IMR-90 (cell line): ENCODE data around the gene SPON1. TPM values are rescaled to one million over a fixed set of nuclear protein-coding genes. Genes with fewer than 3 reads are reported as not detected.

Experiments used
- ATAC-seq: fragments of 200-7000 bp; cut with Tn5 transposase; 2 replicates; pipeline ENCODE4 v1.9.1; 2020; ENCODE audit warnings: low read depth, mild to moderate bottlenecking, moderate library complexity
- BruUV-seq: library from RNA; stranded (reverse); fragments of 400-500 nt; replicated peaks from 2 replicates; lab custom pipeline; 2021; lab: Mats Ljungman, UMichigan
- CTCF ChIA-PET: fragments of 300-600 bp; formaldehyde crosslinking; extraction: SDS; loops from one replicate; lab custom pipeline; 2021; ENCODE audit warnings: antibody characterized with exemption; lab: Yijun Ruan, JAX
- POLR2A ChIA-PET: fragments of 300-600 bp; sonication (Branson Sonifier 250); formaldehyde crosslinking; loops from one replicate; lab custom pipeline; 2022; ENCODE audit warnings: antibody characterized with exemption; ENCODE audit not compliant: unreplicated experiment; lab: Charles Lee
- DNase-seq: peaks from one replicate; pipeline ENCODE4 v3.0.0; 2013
- H2AFZ ChIP-seq: replicated peaks from 2 replicates; pipeline ENCODE3; 2013; ENCODE audit warnings: low read length, mild to moderate bottlenecking; ENCODE audit not compliant: poor library complexity
- H2AK5ac ChIP-seq: 2 replicates; pipeline ENCODE4 v1.6.1; 2013; ENCODE audit warnings: low read depth, low read length, inconsistent platforms
- H2AK9ac ChIP-seq: replicated peaks from 2 replicates; pipeline ENCODE3; 2013; ENCODE audit warnings: mild to moderate bottlenecking, low read depth, low read length, moderate library complexity; ENCODE audit not compliant: poor library complexity
- H2BK120ac ChIP-seq: 2 replicates; pipeline ENCODE4 v1.6.1; 2013; ENCODE audit warnings: low read depth, low read length, inconsistent platforms
- H2BK15ac ChIP-seq: 3 replicates; pipeline ENCODE4 v1.6.1; 2013; ENCODE audit warnings: low read depth, low read length, inconsistent platforms
- H2BK20ac ChIP-seq: 2 replicates; pipeline ENCODE4 v1.6.1; 2013; ENCODE audit warnings: low read depth, mild to moderate bottlenecking, inconsistent platforms, low read length, moderate library complexity
- H2BK5ac ChIP-seq: 2 replicates; pipeline ENCODE4 v1.6.1; 2013; ENCODE audit warnings: mild to moderate bottlenecking, low read depth, low read length, inconsistent platforms; ENCODE audit not compliant: poor library complexity, severe bottlenecking
- H3K14ac ChIP-seq: replicated peaks from 2 replicates; pipeline ENCODE4 v1.6.1; 2013; ENCODE audit warnings: low read depth, low read length, inconsistent platforms
- H3K18ac ChIP-seq: 2 replicates; pipeline ENCODE4 v1.6.1; 2013; ENCODE audit warnings: low read depth, low read length, control low read depth
- H3K23ac ChIP-seq: 2 replicates; pipeline ENCODE4 v1.6.1; 2013; ENCODE audit warnings: low read depth, low read length, inconsistent platforms
- H3K27ac ChIP-seq: 2 replicates; pipeline ENCODE4 v1.5.1; 2013; ENCODE audit warnings: mild to moderate bottlenecking, control low read depth, low read length; ENCODE audit not compliant: insufficient read depth
- H3K27me3 ChIP-seq: 2 replicates; pipeline ENCODE4 v1.6.1; 2013; ENCODE audit warnings: low read length; ENCODE audit not compliant: control insufficient read depth, insufficient read depth
- H3K36me3 ChIP-seq: 2 replicates; pipeline ENCODE4 v1.6.1; 2013; ENCODE audit warnings: low read length, mixed read lengths; ENCODE audit not compliant: control insufficient read depth, insufficient read depth
- H3K4ac ChIP-seq: 2 replicates; pipeline ENCODE4 v1.6.1; 2013; ENCODE audit warnings: low read depth, low read length, inconsistent platforms
- H3K4me1 ChIP-seq: 2 replicates; pipeline ENCODE4 v1.6.1; 2013; ENCODE audit warnings: low read length, mixed read lengths; ENCODE audit not compliant: control insufficient read depth, insufficient read depth
- H3K4me2 ChIP-seq: 2 replicates; pipeline ENCODE4 v1.6.1; 2013; ENCODE audit warnings: low read depth, mild to moderate bottlenecking, control low read depth, low read length, moderate library complexity
- H3K4me3 ChIP-seq: 2 replicates; pipeline ENCODE4 v1.5.1; 2013; ENCODE audit warnings: low read depth, mild to moderate bottlenecking, control low read depth, low read length, moderate library complexity; ENCODE audit not compliant: insufficient read depth
- H3K56ac ChIP-seq: 2 replicates; pipeline ENCODE4 v1.6.1; 2013; ENCODE audit warnings: low read length, inconsistent platforms; ENCODE audit not compliant: insufficient read depth; ENCODE audit errors: extremely low read depth
- H3K79me1 ChIP-seq, 2 experiments: 2 replicates each; pipeline ENCODE4 v1.6.1; 2013; ENCODE audit warnings: low read length in 2 of 2, inconsistent platforms in 1 of 2, low read depth in 1 of 2
- H3K9ac ChIP-seq: 2 replicates; pipeline ENCODE4 v1.6.1; 2013; ENCODE audit warnings: low read depth, low read length, control low read depth
- H3K9me1 ChIP-seq: 2 replicates; pipeline ENCODE4 v1.6.1; 2013; ENCODE audit warnings: low read length, inconsistent platforms; ENCODE audit not compliant: insufficient read depth
- H3K9me3 ChIP-seq: 2 replicates; pipeline ENCODE4 v1.6.1; 2013; ENCODE audit warnings: low read length; ENCODE audit not compliant: control insufficient read depth, insufficient read depth
- H4K20me1 ChIP-seq: 2 replicates; pipeline ENCODE4 v1.6.1; 2013; ENCODE audit warnings: low read length, inconsistent platforms; ENCODE audit not compliant: insufficient read depth
- H4K5ac ChIP-seq: 2 replicates; pipeline ENCODE4 v1.6.1; 2013; ENCODE audit warnings: mild to moderate bottlenecking, low read depth, low read length, control low read depth
- H4K8ac ChIP-seq, 2 experiments: 2 replicates each; pipeline ENCODE4 v1.6.1; 2013; ENCODE audit warnings: low read depth in 2 of 2, low read length in 2 of 2, control low read depth in 1 of 2, inconsistent platforms in 1 of 2
- H4K91ac ChIP-seq: 2 replicates; pipeline ENCODE4 v1.6.1; 2013; ENCODE audit warnings: low read depth, low read length, inconsistent platforms; ENCODE audit not compliant: insufficient read depth
- CEBPB ChIP-seq: IDR thresholded peaks from 2 replicates; pipeline ENCODE4 v1.6.1; 2012; ENCODE audit warnings: low read depth, low read length, improper control_type of control experiment
- MAZ ChIP-seq: IDR thresholded peaks from 2 replicates; pipeline ENCODE4 v1.6.1; 2012; ENCODE audit warnings: low read depth, mild to moderate bottlenecking, low read length, improper control_type of control experiment, moderate library complexity, borderline replicate concordance
- RAD21 ChIP-seq: IDR thresholded peaks from 2 replicates; pipeline ENCODE4 v1.6.1; 2012; ENCODE audit warnings: low read length, improper control_type of control experiment
- WGBS, 2 experiments: methylation state at CpG; one replicate each; pipeline versions ENCODE4 v1.1.5 to v1.1.7; 2013; ENCODE audit warnings: missing lambda C conversion rate in 2 of 2; ENCODE audit not compliant: insufficient read length in 1 of 2; ENCODE audit errors: extremely low coverage in 2 of 2; 5-methylcytosine and 5-hydroxymethylcytosine counted together
- dilution Hi-C: fragments of 300-500 bp; cut with HindIII; formaldehyde crosslinking; loops from one replicate; pipeline ENCODE4 v1.14.3; 2018; ENCODE audit warnings: low sequenced_read_pairs; ENCODE audit not compliant: unreplicated experiment
- in situ Hi-C: fragments of 300-500 bp; cut with MboI; formaldehyde crosslinking; loops from 3 replicates; pipeline ENCODE4 v1.14.3; 2019; ENCODE audit warnings: low sequenced_read_pairs, inconsistent platforms, mixed read lengths
- intact Hi-C: fragments of 100-400 bp; cut with micrococcal nuclease; formaldehyde crosslinking; loops from 2 replicates; pipeline ENCODE4 v1.10.0; 2022
- polyA plus RNA-seq, 3 experiments: library from polyadenylated mRNA; depleted of rRNA; stranded (reverse); fragments of >200 nt; gene quantifications; 2 replicates each; pipeline ENCODE4 v1.2.3, GENCODE V29; 2012; ENCODE audit warnings: low replicate concordance in 1 of 3
- total RNA-seq: library from RNA; depleted of rRNA; stranded (reverse); fragments of >200 nt; gene quantifications from 2 replicates; pipeline ENCODE4 v1.2.3, GENCODE V29; 2012
- TF ChIP-seq, protein P1 (sequence below): conservative IDR thresholded peaks from 2 replicates; pipeline ENCODE4 v1.5.1; 2012; ENCODE audit warnings: mild to moderate bottlenecking, low read depth, low read length, improper control_type of control experiment

SPON1 gene
- total and polyA plus RNA-seq, 2 of the 4 experiments (the other 2 are of a cell fraction): 0.62 to 0.72 TPM

DNA sequence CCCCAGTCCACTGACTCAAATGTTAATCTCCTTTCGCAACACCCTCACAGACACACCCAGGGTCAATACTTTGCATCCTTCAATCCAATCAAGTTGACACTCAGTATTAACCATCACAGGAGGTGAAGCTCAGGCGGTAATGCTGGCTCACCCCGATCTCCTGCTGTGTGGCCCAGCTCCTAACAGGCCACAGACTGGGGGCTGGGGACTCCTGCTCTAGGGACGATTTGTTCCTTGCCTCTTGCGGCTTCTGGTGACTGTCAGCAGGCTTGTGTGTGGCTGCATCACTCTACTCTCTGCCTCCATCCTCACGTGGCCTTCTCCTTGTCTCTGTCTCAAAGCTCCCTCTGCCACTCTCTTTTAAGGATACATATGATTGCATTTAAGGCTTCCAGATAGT is 45.0 kb downstream of the SPON1 start:
- Histone ChIP-seq H4K5ac (no peak overlapping the region), H3K4ac (no peak overlapping the region), H4K8ac (no peak overlapping the region), H3K27me3 (peaks cover 5% of the 10 kb centered on the region), H2AFZ (no peak overlapping the region), H2AK5ac (no peak overlapping the region), H3K18ac (no peak overlapping the region), H3K23ac (no peak overlapping the region), H2BK20ac (no peak overlapping the region), H3K9me1 (0 out of 2 replicates have a peak, but pooled peaks cover 3% of the 10 kb centered on the region), H3K79me1 (no peaks in the 10 kb centered on the region), H2BK5ac (no peak overlapping the region), H4K91ac (no peak overlapping the region), H3K9me3 (no peaks in the 10 kb centered on the region; the same call in 1 of the 2 replicates), H3K14ac (no peak overlapping the region), H4K20me1 (no peaks in the 10 kb centered on the region), H3K4me1 (peaks cover 1% of the 10 kb centered on the region; the same call in 1 of the 2 replicates), H3K27ac (no peak overlapping the region), H3K4me2 (no peak overlapping the region), H2BK120ac (no peak overlapping the region), H2AK9ac (no peak overlapping the region), H3K56ac (no peak overlapping the region), H2BK15ac (no peak overlapping the region), H3K9ac (no peak overlapping the region), H3K36me3 (no peaks in the 10 kb centered on the region), H3K4me3 (no peak overlapping the region)
- TF ChIP-seq RAD21: no peak
- TF ChIP-seq CEBPB: no peak
- TF ChIP-seq, protein P1, sequence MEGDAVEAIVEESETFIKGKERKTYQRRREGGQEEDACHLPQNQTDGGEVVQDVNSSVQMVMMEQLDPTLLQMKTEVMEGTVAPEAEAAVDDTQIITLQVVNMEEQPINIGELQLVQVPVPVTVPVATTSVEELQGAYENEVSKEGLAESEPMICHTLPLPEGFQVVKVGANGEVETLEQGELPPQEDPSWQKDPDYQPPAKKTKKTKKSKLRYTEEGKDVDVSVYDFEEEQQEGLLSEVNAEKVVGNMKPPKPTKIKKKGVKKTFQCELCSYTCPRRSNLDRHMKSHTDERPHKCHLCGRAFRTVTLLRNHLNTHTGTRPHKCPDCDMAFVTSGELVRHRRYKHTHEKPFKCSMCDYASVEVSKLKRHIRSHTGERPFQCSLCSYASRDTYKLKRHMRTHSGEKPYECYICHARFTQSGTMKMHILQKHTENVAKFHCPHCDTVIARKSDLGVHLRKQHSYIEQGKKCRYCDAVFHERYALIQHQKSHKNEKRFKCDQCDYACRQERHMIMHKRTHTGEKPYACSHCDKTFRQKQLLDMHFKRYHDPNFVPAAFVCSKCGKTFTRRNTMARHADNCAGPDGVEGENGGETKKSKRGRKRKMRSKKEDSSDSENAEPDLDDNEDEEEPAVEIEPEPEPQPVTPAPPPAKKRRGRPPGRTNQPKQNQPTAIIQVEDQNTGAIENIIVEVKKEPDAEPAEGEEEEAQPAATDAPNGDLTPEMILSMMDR: no peak
- TF ChIP-seq MAZ: no peak
- in situ Hi-C loops: no loop called here
- POLR2A ChIA-PET: no interaction called here
- intact Hi-C loops: no loop called here
- ATAC-seq: no peak
- CTCF ChIA-PET: no interaction called here
- BruUV-seq: no TSS peak
- WGBS, 2 experiments: 58% methylated on average over 2 of the region's 6 CpGs; no CpG with 5 or more reads in 1 of the 2 experiments
- DNase-seq: no peak
- dilution Hi-C loops: no loop called here
